ENCODE results near the gene SERPINB11.

The SERPINB11 gene

DNA sequence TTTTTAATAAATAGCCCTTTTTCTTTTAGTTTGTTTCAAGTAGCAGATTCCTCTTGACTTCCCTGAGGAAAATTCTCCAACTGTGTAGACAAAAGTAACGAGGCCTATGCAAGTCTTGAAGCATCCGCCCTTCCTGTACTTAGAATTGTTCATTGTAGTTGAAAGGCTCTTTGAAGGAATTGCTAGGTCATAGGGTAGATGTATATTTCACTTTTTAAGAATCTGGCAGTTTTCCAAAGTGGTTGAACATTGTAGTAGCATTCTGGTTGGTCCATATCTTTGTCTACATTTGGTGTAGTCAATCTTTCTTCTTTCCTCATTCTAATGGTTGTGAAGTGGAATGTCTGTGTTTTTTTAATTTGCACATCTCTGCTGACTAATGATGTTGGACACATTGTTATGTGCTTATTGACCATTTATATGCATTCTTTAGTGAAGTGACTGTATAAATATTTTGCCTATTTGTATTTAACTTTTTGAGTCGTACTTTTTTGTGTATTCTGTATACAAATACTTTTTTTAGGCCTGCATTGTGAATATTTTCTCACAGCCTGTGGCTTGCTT is 5.6 kb upstream of the SERPINB11 start:
- no peak overlapping the region for H3K4me3 Mint-ChIP-seq
- no peak overlapping the region for H3K27ac Mint-ChIP-seq
- no peaks in the 10 kb centered on the region for H3K27me3 Mint-ChIP-seq
- no peak for DNase-seq
- peaks cover 2% of the 10 kb centered on the region for H3K9me3 Mint-ChIP-seq
- H3K36me3 Mint-ChIP-seq (ENCODE audit: low read depth): no peaks in the 10 kb centered on the region
- H3K4me1 Mint-ChIP-seq (ENCODE audit: low read depth): no peaks in the 10 kb centered on the region

DNA sequence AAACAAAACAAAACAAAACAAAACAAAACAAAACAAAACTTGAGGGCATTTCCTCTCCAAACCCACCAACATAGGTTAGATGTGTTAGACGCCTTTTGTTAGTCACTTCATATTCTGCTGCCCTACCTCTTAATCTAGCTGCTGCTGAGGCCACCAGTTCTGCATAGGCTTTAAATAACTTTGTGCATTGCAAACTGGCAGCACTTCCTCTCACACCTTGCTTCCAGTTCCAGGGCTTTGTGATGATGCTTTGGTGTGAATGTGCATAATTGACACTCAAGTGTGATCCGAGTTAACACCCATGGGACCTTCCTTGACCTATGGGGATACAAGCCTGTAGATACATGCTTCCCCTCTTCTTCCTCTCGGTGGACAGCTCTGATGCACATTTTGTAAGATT is 2.3 kb upstream of the SERPINB11 start:
- no peak for DNase-seq
- no peaks in the 10 kb centered on the region for H3K4me1 Mint-ChIP-seq (ENCODE audit: low read depth)

GRCh38 chr18:63701952-63702351 is 808 bp upstream of the SERPINB11 start:
- H3K27me3 Mint-ChIP-seq: no peaks in the 10 kb centered on the region

More for the DNA sequence above, 2.3 kb upstream of the SERPINB11 start:
- Mint-ChIP-seq H3K27me3 (no peaks in the 10 kb centered on the region), H3K4me3 (no peak overlapping the region), H3K9me3 (peaks cover 2% of the 10 kb centered on the region), H3K36me3 (ENCODE audit: low read depth) (no peaks in the 10 kb centered on the region), H3K27ac (no peak overlapping the region)

GRCh38 chr18:63705401-63705800 is 2.6 kb downstream of the SERPINB11 start:
- Mint-ChIP-seq H3K36me3 (ENCODE audit: low read depth) (no peaks in the 10 kb centered on the region), H3K4me1 (ENCODE audit: low read depth) (no peaks in the 10 kb centered on the region), H3K9me3 (no peaks in the 10 kb centered on the region), H3K4me3 (no peak overlapping the region), H3K27me3 (no peaks in the 10 kb centered on the region), H3K27ac (no peak overlapping the region)
- no peak for DNase-seq

More at GRCh38 chr18:63701952-63702351, 808 bp upstream of the SERPINB11 start:
- H3K9me3 Mint-ChIP-seq: no peaks in the 10 kb centered on the region
- H3K4me1 Mint-ChIP-seq (ENCODE audit: low read depth): no peaks in the 10 kb centered on the region
- H3K36me3 Mint-ChIP-seq (ENCODE audit: low read depth): no peaks in the 10 kb centered on the region
- no peak overlapping the region for H3K4me3 Mint-ChIP-seq
- DNase-seq: no peak
- no peak overlapping the region for H3K27ac Mint-ChIP-seq

GRCh38 chr18:63707816-63708215 is 5.1 kb downstream of the SERPINB11 start:
- no peak overlapping the region for H3K4me3 Mint-ChIP-seq
- H3K36me3 Mint-ChIP-seq (ENCODE audit: low read depth): no peaks in the 10 kb centered on the region
- DNase-seq: no peak
- H3K27ac Mint-ChIP-seq: no peak overlapping the region
- peaks cover 4% of the 10 kb centered on the region for H3K9me3 Mint-ChIP-seq
- H3K27me3 Mint-ChIP-seq: no peaks in the 10 kb centered on the region
- H3K4me1 Mint-ChIP-seq (ENCODE audit: low read depth): no peaks in the 10 kb centered on the region

- Mint-ChIP-seq H3K27ac (no peak overlapping the region), H3K9me3 (peaks cover 8% of the 10 kb centered on the region)
- no peak for DNase-seq
These were observed 5.9 kb downstream of the SERPINB11 start for GRCh38 chr18:63708650-63709049.

GRCh38 chr18:63725682-63726480 is 23.1 kb downstream of the SERPINB11 start:
- H3K27ac Mint-ChIP-seq: no peak overlapping the region
- no peaks in the 10 kb centered on the region for H3K36me3 Mint-ChIP-seq (ENCODE audit: low read depth)
- no peaks in the 10 kb centered on the region for H3K9me3 Mint-ChIP-seq
- H3K4me1 Mint-ChIP-seq (ENCODE audit: low read depth): no peaks in the 10 kb centered on the region
- no peak overlapping the region for H3K4me3 Mint-ChIP-seq
- no peaks in the 10 kb centered on the region for H3K27me3 Mint-ChIP-seq
- no peak for DNase-seq

More at GRCh38 chr18:63708650-63709049, 5.9 kb downstream of the SERPINB11 start:
- H3K4me3 Mint-ChIP-seq: no peak overlapping the region
- no peaks in the 10 kb centered on the region for H3K36me3 Mint-ChIP-seq (ENCODE audit: low read depth)
- H3K4me1 Mint-ChIP-seq (ENCODE audit: low read depth): no peaks in the 10 kb centered on the region
- no peaks in the 10 kb centered on the region for H3K27me3 Mint-ChIP-seq

DNA sequence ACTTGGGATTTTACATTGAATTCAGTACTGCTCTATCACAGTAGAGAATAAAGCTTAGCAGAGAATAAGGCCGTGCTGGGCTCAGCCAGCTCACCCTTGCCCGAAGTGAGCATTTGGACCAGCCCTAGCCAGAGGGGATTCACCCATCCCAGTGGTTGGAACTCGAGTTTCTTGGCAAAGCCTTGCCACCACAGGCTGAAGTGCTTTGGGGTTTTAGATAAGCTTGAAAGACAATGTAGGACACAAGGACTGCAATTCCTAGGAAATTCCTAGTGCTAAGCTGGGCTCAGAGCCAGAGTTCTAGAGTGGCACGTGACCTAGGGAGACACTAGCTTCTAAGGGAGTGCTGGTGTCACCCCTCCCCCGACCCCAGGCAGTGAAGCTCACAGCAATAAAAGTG is 28.0 kb downstream of the SERPINB11 start:
- H3K9me3 Mint-ChIP-seq: peaks cover 4% of the 10 kb centered on the region

DNA sequence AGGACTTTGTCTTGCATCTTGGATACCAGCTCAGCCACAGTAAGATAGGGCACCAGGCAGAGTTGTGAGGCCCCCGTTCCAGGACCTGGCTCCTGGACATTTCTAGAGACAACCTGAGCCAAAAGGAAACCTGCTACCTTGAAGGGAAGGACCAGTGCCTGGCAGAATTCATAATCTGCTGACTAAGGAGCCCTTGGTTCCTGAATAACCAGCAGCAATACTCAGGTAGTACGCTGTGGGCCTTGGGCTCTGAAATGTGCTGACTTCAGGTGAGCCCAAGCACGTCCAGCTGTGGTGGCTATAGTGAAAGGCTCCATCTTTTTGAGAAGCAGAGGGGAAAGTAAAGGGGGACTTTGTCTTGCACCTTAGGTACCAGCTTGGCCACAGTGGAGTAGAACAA is 28.5 kb downstream of the SERPINB11 start:
- Mint-ChIP-seq H3K36me3 (ENCODE audit: low read depth) (no peaks in the 10 kb centered on the region), H3K27ac (no peak overlapping the region), H3K27me3 (no peaks in the 10 kb centered on the region), H3K4me3 (no peak overlapping the region), H3K9me3 (peaks cover 4% of the 10 kb centered on the region), H3K4me1 (ENCODE audit: low read depth) (no peaks in the 10 kb centered on the region)
- no peak for DNase-seq

More for the DNA sequence above, 28.0 kb downstream of the SERPINB11 start:
- Mint-ChIP-seq H3K27ac (no peak overlapping the region), H3K27me3 (no peaks in the 10 kb centered on the region), H3K4me1 (ENCODE audit: low read depth) (no peaks in the 10 kb centered on the region), H3K4me3 (no peak overlapping the region), H3K36me3 (ENCODE audit: low read depth) (no peaks in the 10 kb centered on the region)
- DNase-seq: no peak

DNA sequence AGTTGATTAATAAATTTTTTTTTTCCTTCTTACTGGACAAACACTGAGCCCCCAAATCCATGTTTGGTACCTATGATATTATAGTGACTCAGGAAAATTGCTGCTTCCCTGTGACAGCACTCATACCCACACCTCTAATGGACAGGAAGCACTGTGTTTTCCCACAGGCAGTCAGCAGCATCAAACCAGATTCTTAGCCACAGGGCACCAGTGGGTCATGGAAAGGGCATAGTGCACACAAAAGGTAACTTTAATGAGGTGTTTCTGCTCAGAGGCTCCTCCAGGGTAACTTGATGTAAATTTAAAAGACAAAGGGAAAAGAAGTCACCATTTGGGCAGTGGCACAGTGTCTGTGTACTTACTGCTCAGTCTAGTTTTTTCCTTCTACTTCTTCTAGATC is 34.1 kb downstream of the SERPINB11 start:
- Mint-ChIP-seq H3K4me3 (no peak overlapping the region), H3K27ac (no peak overlapping the region)

DNA sequence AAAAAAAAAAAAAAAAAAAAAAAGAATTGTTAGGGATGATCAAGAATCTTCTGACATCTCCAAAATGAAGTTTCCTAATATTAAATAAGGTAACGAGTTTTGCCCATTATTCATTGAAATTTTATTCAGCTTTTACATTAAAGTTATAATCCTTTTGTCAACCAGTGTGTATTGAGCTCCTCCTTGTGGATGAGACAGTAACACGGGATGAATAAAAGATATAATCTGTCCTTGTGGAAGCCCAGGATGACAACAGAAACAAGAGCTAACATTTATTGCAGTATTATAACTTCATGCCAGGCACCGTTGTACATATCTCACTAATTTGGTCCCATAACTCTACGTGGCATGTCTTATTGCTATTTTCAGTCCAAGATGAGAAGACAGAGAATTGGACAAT is 39.0 kb downstream of the SERPINB11 start:
- Mint-ChIP-seq H3K36me3 (ENCODE audit: low read depth) (no peaks in the 10 kb centered on the region), H3K9me3 (no peaks in the 10 kb centered on the region), H3K4me3 (no peak overlapping the region), H3K4me1 (ENCODE audit: low read depth) (no peaks in the 10 kb centered on the region), H3K27ac (no peak overlapping the region), H3K27me3 (no peaks in the 10 kb centered on the region)
- DNase-seq: no peak

More for the DNA sequence above, 34.1 kb downstream of the SERPINB11 start:
- H3K36me3 Mint-ChIP-seq (ENCODE audit: low read depth): no peaks in the 10 kb centered on the region
- DNase-seq: no peak
- H3K4me1 Mint-ChIP-seq (ENCODE audit: low read depth): no peaks in the 10 kb centered on the region
- peaks cover 4% of the 10 kb centered on the region for H3K9me3 Mint-ChIP-seq
- no peaks in the 10 kb centered on the region for H3K27me3 Mint-ChIP-seq

DNA sequence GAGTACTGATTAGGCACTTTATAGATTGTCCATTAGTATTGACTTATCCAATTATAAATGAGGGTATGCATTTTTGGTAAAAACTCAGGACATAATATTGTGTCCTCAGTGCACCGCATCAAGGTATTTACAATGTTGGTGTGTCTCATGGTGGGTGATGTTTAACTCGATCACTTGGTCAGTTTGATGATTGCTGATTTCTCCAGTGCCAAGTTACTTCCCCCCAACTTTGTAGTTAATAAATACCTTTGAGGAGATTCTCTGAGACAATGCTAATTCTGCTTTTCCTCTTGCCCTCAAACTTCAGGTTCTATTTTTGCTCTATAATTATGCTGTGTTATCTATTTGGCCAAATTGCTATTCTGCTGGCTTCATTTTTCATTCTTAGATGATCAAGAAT is 44.2 kb downstream of the SERPINB11 start:
- Mint-ChIP-seq H3K9me3 (peaks cover 7% of the 10 kb centered on the region), H3K27me3 (peaks cover 2% of the 10 kb centered on the region), H3K27ac (no peak overlapping the region), H3K4me1 (ENCODE audit: low read depth) (no peaks in the 10 kb centered on the region), H3K4me3 (no peak overlapping the region), H3K36me3 (ENCODE audit: low read depth) (no peaks in the 10 kb centered on the region)
- no peak for DNase-seq

DNA sequence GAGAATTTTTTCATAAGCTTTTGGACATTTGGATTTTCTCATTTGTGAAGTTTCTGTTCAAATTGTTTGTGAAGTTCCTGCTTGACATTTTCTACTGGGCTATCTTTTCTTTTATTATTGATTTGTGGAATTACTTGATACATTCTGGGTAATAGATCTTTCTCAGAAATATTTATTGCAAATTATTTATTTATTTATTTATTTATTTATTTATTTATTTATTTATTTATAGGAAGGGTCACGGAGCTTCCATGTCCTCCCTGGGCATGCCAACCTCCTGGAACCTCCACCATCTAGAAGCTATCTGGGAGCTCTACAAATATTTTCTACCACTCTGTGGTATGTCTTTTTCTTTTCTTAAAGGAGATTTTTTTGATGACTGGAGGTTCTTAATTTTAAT is 46.7 kb downstream of the SERPINB11 start:
- H3K4me3 Mint-ChIP-seq: no peak overlapping the region
- peaks cover 3% of the 10 kb centered on the region for H3K27me3 Mint-ChIP-seq
- H3K27ac Mint-ChIP-seq: no peak overlapping the region
- no peaks in the 10 kb centered on the region for H3K36me3 Mint-ChIP-seq (ENCODE audit: low read depth)
- DNase-seq: no peak
- H3K4me1 Mint-ChIP-seq (ENCODE audit: low read depth): no peaks in the 10 kb centered on the region
- peaks cover 7% of the 10 kb centered on the region for H3K9me3 Mint-ChIP-seq

DNA sequence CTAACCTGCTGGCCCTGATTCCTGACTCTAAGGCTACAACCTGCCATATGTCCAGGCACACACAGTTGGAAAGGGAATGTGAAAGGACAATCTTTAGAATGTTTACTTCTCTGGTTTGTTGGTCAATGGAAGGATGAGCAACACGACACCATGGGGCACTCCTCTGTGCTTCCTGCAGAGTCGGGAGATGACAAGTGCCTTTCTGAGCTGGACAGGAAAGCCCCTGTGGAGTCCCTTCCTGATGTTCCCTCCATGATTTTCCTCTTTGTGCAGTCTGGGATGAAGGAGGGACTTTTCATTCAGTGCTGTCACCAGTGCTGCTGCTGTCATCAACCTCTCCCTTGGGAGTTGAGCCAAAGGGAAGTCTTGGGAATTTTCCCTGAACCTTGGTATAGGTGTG is 49.9 kb downstream of the SERPINB11 start:
- DNase-seq: no peak
- H3K27me3 Mint-ChIP-seq: peaks cover 5% of the 10 kb centered on the region
- no peaks in the 10 kb centered on the region for H3K36me3 Mint-ChIP-seq (ENCODE audit: low read depth)
- no peak overlapping the region for H3K27ac Mint-ChIP-seq
- H3K4me3 Mint-ChIP-seq: no peak overlapping the region
- peaks cover 7% of the 10 kb centered on the region for H3K9me3 Mint-ChIP-seq
- no peaks in the 10 kb centered on the region for H3K4me1 Mint-ChIP-seq (ENCODE audit: low read depth)

GRCh38 chr18:63753676-63754075 is 50.9 kb downstream of the SERPINB11 start:
- Mint-ChIP-seq H3K27ac (no peak overlapping the region), H3K4me3 (no peak overlapping the region), H3K27me3 (peaks cover 2% of the 10 kb centered on the region), H3K4me1 (ENCODE audit: low read depth) (no peaks in the 10 kb centered on the region), H3K36me3 (ENCODE audit: low read depth) (no peaks in the 10 kb centered on the region), H3K9me3 (peaks cover under 1% of the 10 kb centered on the region)
- DNase-seq: no peak
